NT2/D1 (cell line): ENCODE data around the gene DDOST.

ENCODE experiments used
- SUZ12 ChIP-seq: IDR thresholded peaks from 2 replicates; pipeline ENCODE4 v1.6.1; 2011; ENCODE audit not compliant: insufficient read length, insufficient read depth; ENCODE audit errors: extremely low read depth
- YY1 ChIP-seq: IDR thresholded peaks from 2 replicates; pipeline ENCODE4 v1.6.1; 2011; ENCODE audit not compliant: insufficient read length, insufficient read depth
- ZNF274 ChIP-seq: IDR thresholded peaks from 2 replicates; pipeline ENCODE4 v1.6.1; 2011; ENCODE audit warnings: mild to moderate bottlenecking, low read depth, low read length

DNA sequence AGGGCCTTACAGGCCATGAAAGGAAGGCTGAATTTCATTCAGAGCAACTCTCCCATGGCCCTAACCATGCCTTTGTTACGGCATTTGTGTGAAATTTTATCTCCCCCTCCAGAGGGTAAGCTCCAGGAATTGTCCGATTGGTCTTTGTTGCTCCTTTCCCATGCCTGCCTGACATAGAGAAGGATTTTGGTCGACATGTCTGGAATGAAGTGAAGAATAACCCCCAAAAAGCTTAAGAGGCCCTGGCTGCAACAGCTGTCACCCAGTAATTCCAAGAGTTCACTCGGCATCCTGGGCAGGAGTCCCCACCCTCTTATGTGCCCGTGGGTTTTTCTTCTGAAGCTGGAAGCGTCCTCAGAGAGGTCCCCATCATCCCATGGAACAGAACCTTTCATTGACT lies 51.6 kb downstream of the DDOST start:
- TF ChIP-seq ZNF274 (no peak), YY1 (no peak), SUZ12 (no peak)
